NT2/D1 (cell line): ENCODE data around the gene JDP2.
"Not testable (repeated sequence)": the region's sequence is repeated elsewhere in the genome, so short reads cannot be mapped to it uniquely, and the experiment has no call there.

Source experiments
- DNase-seq: peaks from one replicate; pipeline ENCODE4 v3.0.0-alpha.2; 2011; ENCODE audit warnings: low read depth, low spot score
- H3K27me3 ChIP-seq: 2 replicates; pipeline ENCODE4 v1.6.0; 2011; ENCODE audit warnings: mild to moderate bottlenecking; ENCODE audit not compliant: insufficient read length, insufficient read depth
- H3K36me3 ChIP-seq: 2 replicates; pipeline ENCODE4 v1.6.1; 2011; ENCODE audit warnings: mild to moderate bottlenecking, low read length, mixed read lengths; ENCODE audit not compliant: insufficient read depth, insufficient read length
- H3K4me1 ChIP-seq: 2 replicates; pipeline ENCODE4 v1.5.1; 2011; ENCODE audit not compliant: insufficient read depth, insufficient read length
- H3K4me3 ChIP-seq: 2 replicates; pipeline ENCODE4 v1.5.1; 2011; ENCODE audit warnings: low read depth; ENCODE audit not compliant: insufficient read length
- H3K9ac ChIP-seq: 2 replicates; pipeline ENCODE4 v1.6.0; 2011; ENCODE audit warnings: low read depth; ENCODE audit not compliant: insufficient read length
- H3K9me3 ChIP-seq: 2 replicates; pipeline ENCODE4 v1.5.1; 2011; ENCODE audit warnings: mild to moderate bottlenecking, low read length; ENCODE audit not compliant: insufficient read depth
- SUZ12 ChIP-seq: IDR thresholded peaks from 2 replicates; pipeline ENCODE4 v1.6.1; 2011; ENCODE audit not compliant: insufficient read length, insufficient read depth; ENCODE audit errors: extremely low read depth
- YY1 ChIP-seq: IDR thresholded peaks from 2 replicates; pipeline ENCODE4 v1.6.1; 2011; ENCODE audit not compliant: insufficient read length, insufficient read depth
- ZNF274 ChIP-seq: IDR thresholded peaks from 2 replicates; pipeline ENCODE4 v1.6.1; 2011; ENCODE audit warnings: mild to moderate bottlenecking, low read depth, low read length

JDP2 gene

GRCh38 chr14:75469164-75469563 is 41.3 kb downstream of the JDP2 start:
- Histone ChIP-seq H3K9ac (no peak overlapping the region), H3K4me3 (no peak overlapping the region), H3K36me3 (peaks cover 60% of the 10 kb centered on the region)

GRCh38 chr14:75469606-75470237 is 41.9 kb downstream of the JDP2 start:
- no peak for TF ChIP-seq ZNF274
- no peak for TF ChIP-seq SUZ12
- TF ChIP-seq YY1: no peak
- peaks cover 57% of the 10 kb centered on the region for H3K36me3 ChIP-seq
- no peak overlapping the region for H3K4me3 ChIP-seq
- no peak overlapping the region for H3K9ac ChIP-seq
- DNase-seq: no peak
- H3K9me3 ChIP-seq: no peaks in the 10 kb centered on the region
- no peaks in the 10 kb centered on the region for H3K27me3 ChIP-seq
- no peaks in the 10 kb centered on the region for H3K4me1 ChIP-seq

More at GRCh38 chr14:75469164-75469563, 41.3 kb downstream of the JDP2 start:
- H3K9me3 ChIP-seq: no peaks in the 10 kb centered on the region
- H3K4me1 ChIP-seq: no peaks in the 10 kb centered on the region
- TF ChIP-seq SUZ12 (no peak), YY1 (no peak), ZNF274 (no peak)
- no peaks in the 10 kb centered on the region for H3K27me3 ChIP-seq
- DNase-seq: no peak

GRCh38 chr14:75470238-75470797 is 42.5 kb downstream of the JDP2 start:
- Histone ChIP-seq H3K36me3 (peaks cover 54% of the 10 kb centered on the region), H3K4me1 (no peaks in the 10 kb centered on the region)

GRCh38 chr14:75471059-75471458 is 43.2 kb downstream of the JDP2 start:
- no peak overlapping the region for H3K9ac ChIP-seq
- no peak for DNase-seq
- no peaks in the 10 kb centered on the region for H3K27me3 ChIP-seq
- H3K36me3 ChIP-seq: peaks cover 54% of the 10 kb centered on the region
- H3K4me1 ChIP-seq: no peaks in the 10 kb centered on the region
- no peaks in the 10 kb centered on the region for H3K9me3 ChIP-seq
- no peak for TF ChIP-seq SUZ12
- TF ChIP-seq YY1: no peak
- H3K4me3 ChIP-seq: no peak overlapping the region

More at GRCh38 chr14:75470238-75470797, 42.5 kb downstream of the JDP2 start:
- Histone ChIP-seq H3K9me3 (no peaks in the 10 kb centered on the region), H3K4me3 (no peak overlapping the region), H3K9ac (no peak overlapping the region), H3K27me3 (no peaks in the 10 kb centered on the region)
- TF ChIP-seq SUZ12: no peak
- no peak for TF ChIP-seq ZNF274
- no peak for TF ChIP-seq YY1
- no peak for DNase-seq

GRCh38 chr14:75474127-75474526 is 46.3 kb downstream of the JDP2 start:
- H3K27me3 ChIP-seq, H3K9me3 ChIP-seq, DNase-seq, H3K4me3 ChIP-seq, H3K4me1 ChIP-seq, H3K9ac ChIP-seq: not testable (repeated sequence)
- H3K36me3 ChIP-seq: peaks cover 42% of the 10 kb centered on the region

- H3K36me3 ChIP-seq: peaks cover 20% of the 10 kb centered on the region
- no peaks in the 10 kb centered on the region for H3K27me3 ChIP-seq
- TF ChIP-seq SUZ12: no peak
- TF ChIP-seq ZNF274: no peak
- TF ChIP-seq YY1: no peak
- DNase-seq: no peak
- H3K4me3 ChIP-seq: no peak overlapping the region
- no peak overlapping the region for H3K9ac ChIP-seq
- H3K9me3 ChIP-seq: no peaks in the 10 kb centered on the region; the same call in 1 of the 2 replicates
- peaks cover 5% of the 10 kb centered on the region for H3K4me1 ChIP-seq
Measured at GRCh38 chr14:75476274-75476995, 48.6 kb downstream of the JDP2 start.

- H3K36me3 ChIP-seq: peaks cover 6% of the 10 kb centered on the region
- H3K9me3 ChIP-seq: no peaks in the 10 kb centered on the region; the same call in 1 of the 2 replicates
- H3K4me3 ChIP-seq: no peak overlapping the region
- H3K4me1 ChIP-seq: peaks cover 5% of the 10 kb centered on the region
- no peak for TF ChIP-seq YY1
- DNase-seq: no peak
- no peaks in the 10 kb centered on the region for H3K27me3 ChIP-seq
- no peak overlapping the region for H3K9ac ChIP-seq
Measured at GRCh38 chr14:75477881-75478280, 50.1 kb downstream of the JDP2 start.
